ENCODE data around the gene TSPEAR. TPM values are rescaled to one million over a fixed set of nuclear protein-coding genes. Genes with fewer than 3 reads are reported as not detected.

TSPEAR gene
- total RNA-seq, 4 donors from 2014 or later: not detected

DNA sequence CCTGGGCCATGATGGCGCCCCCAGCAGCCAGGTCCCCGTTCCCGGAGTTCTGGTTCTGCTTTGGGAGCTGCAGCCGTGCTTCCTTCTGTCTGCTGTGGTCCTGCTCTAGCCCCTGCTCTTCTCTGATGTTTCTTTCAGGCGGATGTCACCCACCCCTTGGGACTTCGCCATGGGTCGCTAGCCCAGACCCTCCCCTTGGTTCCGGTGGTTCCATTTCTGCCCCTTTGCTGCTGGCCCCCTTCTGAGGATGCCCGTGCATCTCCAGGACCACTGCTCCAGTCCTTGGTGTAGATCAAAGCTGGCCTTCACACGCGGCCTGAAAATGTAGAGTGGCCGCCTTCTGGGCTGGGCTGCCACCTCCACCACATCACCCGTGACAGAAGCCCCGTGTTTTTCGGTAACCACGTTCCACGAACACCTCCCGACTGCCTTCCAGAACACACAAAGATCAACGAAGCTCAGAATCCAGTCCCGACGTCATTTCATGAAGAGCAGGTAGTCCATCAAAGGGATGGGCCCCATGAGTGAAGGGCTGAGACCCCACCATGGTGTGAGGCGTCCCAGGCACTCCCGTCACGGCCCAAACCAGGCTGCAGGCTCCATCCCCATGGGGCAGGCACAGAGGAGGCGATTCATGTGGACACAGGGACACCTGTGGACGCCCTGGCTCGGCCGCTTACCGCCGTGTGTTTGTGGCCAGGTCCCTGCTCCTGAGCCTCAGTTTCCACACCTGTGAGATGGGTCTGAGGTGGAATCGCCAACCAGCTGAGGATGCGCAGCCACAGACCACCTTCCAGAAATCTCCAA, 195.8 kb downstream of the TSPEAR start:
- intact Hi-C loops (cut with DNase I; ENCODE audit: low total_unique reads) (no loop called here), in situ Hi-C loops (cut with MboI; ENCODE audit: low pct_ligation_motif_present in 1 of 4, low pct_unique_long_range_greater_than_20kb in 1 of 4, low sequenced_read_pairs in 3 of 4) (loop anchor here in 2 of 4 donors (10.0 to 25.0 kb wide), 2 partner anchors 272 to 279 kb away; no protein-coding TSS in a partner anchor)

DNA sequence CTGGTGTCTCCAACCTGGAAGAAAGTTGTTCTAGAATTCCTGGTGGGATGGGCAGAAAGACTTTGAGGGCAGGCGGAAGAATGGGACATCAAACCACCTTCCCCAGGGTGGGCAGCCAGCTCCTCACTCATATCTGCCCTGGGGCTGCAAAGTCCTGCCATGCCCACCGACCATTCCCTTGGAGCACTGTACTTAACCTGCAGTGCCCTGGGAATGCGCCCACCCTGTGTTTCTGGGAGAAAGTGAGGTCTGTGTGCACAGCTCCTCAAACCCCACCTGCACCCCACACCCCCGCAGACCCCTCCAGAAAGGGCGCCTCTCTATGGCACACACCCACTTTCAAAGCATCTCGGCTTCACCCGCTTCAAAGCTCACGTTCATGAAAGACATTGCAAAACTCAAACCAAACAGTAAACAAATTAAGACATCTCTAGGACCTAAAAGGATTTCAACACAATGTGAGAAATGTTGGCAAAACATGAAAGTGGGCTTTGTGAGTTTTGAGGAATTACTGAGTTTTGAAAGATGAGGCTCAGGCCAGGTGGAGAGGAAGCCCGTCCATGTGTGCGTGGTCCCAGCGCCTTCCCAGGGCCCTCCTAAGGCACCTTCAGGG, 196.5 kb downstream of the TSPEAR start:
- 70 to 78% methylated on average over 4 to 11 of the region's 11 CpGs for WGBS, 2 donors (ENCODE audit: low coverage in 1 of 2)
- no peak overlapping the region for H3K27ac ChIP-seq
- no peaks in the 10 kb centered on the region for H3K9me3 ChIP-seq
- TF ChIP-seq POLR2AphosphoS5 (IDR thresholded peaks at IDR 0.05) (no peak), CTCF (IDR thresholded peaks at IDR 0.05) (no peak), EP300 (IDR thresholded peaks at IDR 0.05; ENCODE audit: low read depth) (no peak), POLR2A (IDR thresholded peaks at IDR 0.05) (no peak)
- intact Hi-C loops (cut with DNase I; ENCODE audit: low total_unique reads) (no loop called here), in situ Hi-C loops (cut with MboI; ENCODE audit: low pct_ligation_motif_present in 1 of 4, low pct_unique_long_range_greater_than_20kb in 1 of 4, low sequenced_read_pairs in 3 of 4) (loop anchor here in 2 of 4 donors (10.0 to 25.0 kb wide), 2 partner anchors 272 to 280 kb away; no protein-coding TSS in a partner anchor)
- H3K4me3 ChIP-seq: no peak overlapping the region
- H3K27me3 ChIP-seq: peaks cover 6% of the 10 kb centered on the region
- H3K4me1 ChIP-seq: peaks cover 0 to 6% (median 3%) of the 10 kb centered on the region in 4 donors
- no peaks in the 10 kb centered on the region for H3K36me3 ChIP-seq
- DNase-seq: no peak

More for the DNA sequence above, 195.8 kb downstream of the TSPEAR start:
- WGBS, 2 donors (ENCODE audit: low coverage in 1 of 2): 86 to 89% methylated on average over 10 to 32 of the region's 32 CpGs
- Histone ChIP-seq H3K36me3 (no peaks in the 10 kb centered on the region), H3K4me1 (peaks cover 0 to 3% (median under 1%) of the 10 kb centered on the region in 4 donors), H3K4me3 (no peak overlapping the region), H3K27me3 (no peaks in the 10 kb centered on the region), H3K9me3 (no peaks in the 10 kb centered on the region), H3K27ac (no peak overlapping the region)
- no peak for DNase-seq
- no peak for TF ChIP-seq POLR2A (IDR thresholded peaks at IDR 0.05)
- no peak for TF ChIP-seq POLR2AphosphoS5 (IDR thresholded peaks at IDR 0.05)
- no peak for TF ChIP-seq CTCF (IDR thresholded peaks at IDR 0.05)
- no peak for TF ChIP-seq EP300 (IDR thresholded peaks at IDR 0.05; ENCODE audit: low read depth)

GRCh38 chr21:44514218-44514520, 197.2 kb downstream of the TSPEAR start:
- no peak for TF ChIP-seq POLR2A (IDR thresholded peaks at IDR 0.05)
- no peak for TF ChIP-seq EP300 (IDR thresholded peaks at IDR 0.05; ENCODE audit: low read depth)
- TF ChIP-seq POLR2AphosphoS5 (IDR thresholded peaks at IDR 0.05): no peak
- no peak for TF ChIP-seq CTCF (IDR thresholded peaks at IDR 0.05)
- H3K9me3 ChIP-seq: no peaks in the 10 kb centered on the region
- no peak overlapping the region for H3K4me3 ChIP-seq
- in situ Hi-C loops (cut with MboI; ENCODE audit: low pct_ligation_motif_present in 1 of 4, low pct_unique_long_range_greater_than_20kb in 1 of 4, low sequenced_read_pairs in 3 of 4): loop anchor here in 2 of 4 donors (10.0 to 25.0 kb wide), 2 partner anchors 273 to 281 kb away; no protein-coding TSS in a partner anchor
- H3K27ac ChIP-seq: no peak overlapping the region
- H3K36me3 ChIP-seq: no peaks in the 10 kb centered on the region
- intact Hi-C loops (cut with DNase I; ENCODE audit: low total_unique reads): no loop called here
- H3K4me1 ChIP-seq: peaks cover 0 to 6% (median 3%) of the 10 kb centered on the region in 4 donors
- 85% methylated on average over 7 of the region's 7 CpGs; no CpG with 5 or more reads in 1 of the 2 donors for WGBS, 2 donors (ENCODE audit: low coverage in 1 of 2)
- DNase-seq: no peak
- peaks cover 6% of the 10 kb centered on the region for H3K27me3 ChIP-seq
